ENCODE results near the gene GYG2. TPM values are rescaled to one million over a fixed set of nuclear protein-coding genes. Genes with fewer than 3 reads are reported as not detected.

The GYG2 gene
- total and polyA plus RNA-seq, 2 experiments from 2014 or later: 41.4 to 44.3 TPM

DNA sequence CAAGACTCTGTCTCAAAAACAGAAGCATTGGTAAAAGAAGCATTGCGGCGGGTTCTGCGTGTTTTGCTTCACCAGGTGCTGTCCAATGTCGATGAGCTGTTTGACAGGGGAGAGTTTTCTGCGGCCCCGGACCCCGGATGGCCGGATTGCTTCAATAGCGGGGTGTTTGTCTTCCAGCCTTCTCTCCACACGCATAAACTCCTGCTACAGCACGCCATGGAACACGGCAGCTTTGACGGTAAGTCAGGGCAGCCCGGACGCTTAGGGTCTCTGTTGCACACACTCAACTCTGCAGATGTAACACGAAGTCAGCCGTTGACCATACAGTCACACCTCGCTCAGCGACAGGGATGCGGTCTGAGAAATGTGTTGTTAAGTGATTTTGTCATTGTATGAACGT is 26.2 kb downstream of the GYG2 start:
- no peaks in the 10 kb centered on the region for H3K79me2 ChIP-seq
- no peak overlapping the region for H3K4me3 ChIP-seq
- TF ChIP-seq, protein P1, sequence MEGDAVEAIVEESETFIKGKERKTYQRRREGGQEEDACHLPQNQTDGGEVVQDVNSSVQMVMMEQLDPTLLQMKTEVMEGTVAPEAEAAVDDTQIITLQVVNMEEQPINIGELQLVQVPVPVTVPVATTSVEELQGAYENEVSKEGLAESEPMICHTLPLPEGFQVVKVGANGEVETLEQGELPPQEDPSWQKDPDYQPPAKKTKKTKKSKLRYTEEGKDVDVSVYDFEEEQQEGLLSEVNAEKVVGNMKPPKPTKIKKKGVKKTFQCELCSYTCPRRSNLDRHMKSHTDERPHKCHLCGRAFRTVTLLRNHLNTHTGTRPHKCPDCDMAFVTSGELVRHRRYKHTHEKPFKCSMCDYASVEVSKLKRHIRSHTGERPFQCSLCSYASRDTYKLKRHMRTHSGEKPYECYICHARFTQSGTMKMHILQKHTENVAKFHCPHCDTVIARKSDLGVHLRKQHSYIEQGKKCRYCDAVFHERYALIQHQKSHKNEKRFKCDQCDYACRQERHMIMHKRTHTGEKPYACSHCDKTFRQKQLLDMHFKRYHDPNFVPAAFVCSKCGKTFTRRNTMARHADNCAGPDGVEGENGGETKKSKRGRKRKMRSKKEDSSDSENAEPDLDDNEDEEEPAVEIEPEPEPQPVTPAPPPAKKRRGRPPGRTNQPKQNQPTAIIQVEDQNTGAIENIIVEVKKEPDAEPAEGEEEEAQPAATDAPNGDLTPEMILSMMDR (IDR thresholded peaks at IDR 0.05; ENCODE audit: poor library complexity): no peak
- TF ChIP-seq EZH2phosphoT487 (IDR thresholded peaks at IDR 0.05; ENCODE audit: low read depth, severe bottlenecking, unreplicated experiment) (no peak), EZH2 (IDR thresholded peaks at IDR 0.05; ENCODE audit: borderline replicate concordance) (no peak)
- no peak overlapping the region for H3K4me2 ChIP-seq
- no peak for DNase-seq (ENCODE audit: low spot score)
- no peaks in the 10 kb centered on the region for H3K4me1 ChIP-seq (ENCODE audit: insufficient read depth)
- H3K9me2 ChIP-seq (replicated peaks; ENCODE audit: insufficient read depth): no peaks in the 10 kb centered on the region
- no peaks in the 10 kb centered on the region for H3K9me3 ChIP-seq (ENCODE audit: low read depth)
- H3K27ac ChIP-seq: no peak overlapping the region
- H4K20me1 ChIP-seq (ENCODE audit: insufficient read depth, poor library complexity, severe bottlenecking): no peaks in the 10 kb centered on the region
- 97% methylated on average over 21 of the region's 21 CpGs for WGBS (ENCODE audit: low lambda C conversion rate, missing lambda C conversion rate)
- no peaks in the 10 kb centered on the region for H3K27me3 ChIP-seq
- no peak overlapping the region for H2AFZ ChIP-seq
- H3K36me3 ChIP-seq (replicated peaks; ENCODE audit: insufficient read depth, low read depth): no peaks in the 10 kb centered on the region

DNA sequence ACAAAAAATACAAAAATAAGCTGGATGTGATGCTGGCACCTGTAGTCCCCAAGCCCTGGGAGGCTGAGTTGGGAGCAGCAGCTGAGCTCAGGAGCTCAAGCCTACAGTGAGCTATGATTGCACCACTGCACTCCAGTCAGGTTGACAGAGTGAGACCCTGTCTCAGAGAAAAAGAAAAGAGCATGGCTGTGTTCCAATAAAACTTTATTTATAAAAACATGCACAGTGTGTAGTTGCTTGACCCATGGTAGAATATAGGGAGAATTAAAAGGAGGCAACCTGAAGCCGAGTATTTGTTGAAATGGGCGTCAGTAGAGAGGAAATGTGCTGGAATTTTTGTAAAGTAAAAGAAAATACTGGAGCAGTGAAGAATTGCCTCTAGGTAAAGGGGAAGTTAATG is 27.0 kb downstream of the GYG2 start:
- DNase-seq (ENCODE audit: low spot score): no peak
- no peak overlapping the region for H3K4me3 ChIP-seq
- H3K9me3 ChIP-seq (ENCODE audit: low read depth): no peaks in the 10 kb centered on the region
- H3K27ac ChIP-seq: no peak overlapping the region
- no peak overlapping the region for H2AFZ ChIP-seq
- H3K27me3 ChIP-seq: no peaks in the 10 kb centered on the region
- H3K79me2 ChIP-seq: no peaks in the 10 kb centered on the region
- no peak overlapping the region for H3K4me2 ChIP-seq
- H4K20me1 ChIP-seq (ENCODE audit: insufficient read depth, poor library complexity, severe bottlenecking): no peaks in the 10 kb centered on the region
- no peaks in the 10 kb centered on the region for H3K4me1 ChIP-seq (ENCODE audit: insufficient read depth)
- no peaks in the 10 kb centered on the region for H3K36me3 ChIP-seq (replicated peaks; ENCODE audit: insufficient read depth, low read depth)
- no peaks in the 10 kb centered on the region for H3K9me2 ChIP-seq (replicated peaks; ENCODE audit: insufficient read depth)
- TF ChIP-seq, protein P1 (IDR thresholded peaks at IDR 0.05; ENCODE audit: poor library complexity): no peak
- TF ChIP-seq EZH2phosphoT487 (IDR thresholded peaks at IDR 0.05; ENCODE audit: low read depth, severe bottlenecking, unreplicated experiment): no peak
- TF ChIP-seq EZH2 (IDR thresholded peaks at IDR 0.05; ENCODE audit: borderline replicate concordance): no peak
- 100% methylated on average over 2 of the region's 2 CpGs for WGBS (ENCODE audit: low lambda C conversion rate, missing lambda C conversion rate)

DNA sequence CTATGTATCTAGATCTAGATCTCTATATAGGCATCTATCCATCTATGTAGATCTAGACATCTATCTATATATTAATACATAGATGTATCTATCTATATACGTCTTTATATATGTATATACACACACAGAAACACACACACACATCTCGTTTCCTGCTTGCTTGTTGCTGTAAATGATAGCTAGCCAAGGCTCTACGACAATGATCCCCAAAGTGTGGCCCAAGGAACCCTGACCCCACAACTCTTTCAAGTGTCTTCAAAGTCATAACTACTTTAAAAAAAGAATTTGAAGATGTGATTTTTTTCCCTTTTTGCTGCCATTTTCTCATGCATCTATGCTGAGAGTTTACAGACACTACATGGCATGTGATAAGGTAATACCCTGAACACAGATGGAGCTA is 28.8 kb downstream of the GYG2 start:
- H3K36me3 ChIP-seq (replicated peaks; ENCODE audit: insufficient read depth, low read depth): peaks cover 6% of the 10 kb centered on the region
- no peaks in the 10 kb centered on the region for H3K79me2 ChIP-seq
- 92% methylated on average over 3 of the region's 3 CpGs for WGBS (ENCODE audit: low lambda C conversion rate, missing lambda C conversion rate)
- H3K9me3 ChIP-seq (ENCODE audit: low read depth): no peaks in the 10 kb centered on the region
- no peaks in the 10 kb centered on the region for H3K4me1 ChIP-seq (ENCODE audit: insufficient read depth)
- no peaks in the 10 kb centered on the region for H3K9me2 ChIP-seq (replicated peaks; ENCODE audit: insufficient read depth)
- H3K4me3 ChIP-seq: no peak overlapping the region
- no peak overlapping the region for H3K4me2 ChIP-seq
- no peak for DNase-seq (ENCODE audit: low spot score)
- no peak overlapping the region for H2AFZ ChIP-seq
- H3K27me3 ChIP-seq: no peaks in the 10 kb centered on the region
- no peaks in the 10 kb centered on the region for H4K20me1 ChIP-seq (ENCODE audit: insufficient read depth, poor library complexity, severe bottlenecking)
- TF ChIP-seq, protein P1 (IDR thresholded peaks at IDR 0.05; ENCODE audit: poor library complexity): no peak
- TF ChIP-seq EZH2 (IDR thresholded peaks at IDR 0.05; ENCODE audit: borderline replicate concordance) (no peak), EZH2phosphoT487 (IDR thresholded peaks at IDR 0.05; ENCODE audit: low read depth, severe bottlenecking, unreplicated experiment) (no peak)
- H3K27ac ChIP-seq: no peak overlapping the region

All from hepatocyte (in vitro differentiated cells).